AG08396 (cell line): Measurements from ENCODE around the gene AGPAT3.

Source experiments
- DNase-seq: peaks from one replicate; pipeline ENCODE4 v3.0.0; 2012; ENCODE audit warnings: low spot score, mixed read lengths

The AGPAT3 gene

GRCh38 chr21:43938751-43939442 lies 73.9 kb downstream of the AGPAT3 start:
- peak; percentile 85 for DNase-seq

GRCh38 chr21:43939443-43940328 lies 74.7 kb downstream of the AGPAT3 start:
- DNase-seq, result no peak

- no peak for DNase-seq
These were observed 75.5 kb downstream of the AGPAT3 start for GRCh38 chr21:43940329-43941050.

DNA sequence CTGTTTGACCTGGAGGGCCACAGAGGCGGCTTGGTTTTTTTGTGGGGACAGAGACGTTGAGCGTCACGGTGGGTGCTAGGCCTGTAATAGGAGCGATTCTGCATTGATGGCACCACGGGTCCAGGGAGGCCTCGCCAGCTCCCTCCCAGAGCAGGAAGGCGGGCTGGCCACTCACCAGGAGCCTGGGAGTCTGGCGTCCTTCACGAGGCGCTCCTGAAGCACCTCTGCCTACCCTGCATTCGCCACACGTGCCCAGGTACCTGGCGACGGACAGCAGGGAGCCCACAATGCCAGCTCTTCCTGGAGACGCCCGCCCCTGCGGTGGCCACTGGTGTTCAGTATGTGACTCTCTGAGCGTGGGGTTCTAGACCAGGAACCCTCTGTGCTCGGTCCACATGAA lies 77.2 kb downstream of the AGPAT3 start:
- no peak for DNase-seq

- no peak for DNase-seq
These were observed 77.6 kb downstream of the AGPAT3 start for GRCh38 chr21:43942621-43943020.

DNA sequence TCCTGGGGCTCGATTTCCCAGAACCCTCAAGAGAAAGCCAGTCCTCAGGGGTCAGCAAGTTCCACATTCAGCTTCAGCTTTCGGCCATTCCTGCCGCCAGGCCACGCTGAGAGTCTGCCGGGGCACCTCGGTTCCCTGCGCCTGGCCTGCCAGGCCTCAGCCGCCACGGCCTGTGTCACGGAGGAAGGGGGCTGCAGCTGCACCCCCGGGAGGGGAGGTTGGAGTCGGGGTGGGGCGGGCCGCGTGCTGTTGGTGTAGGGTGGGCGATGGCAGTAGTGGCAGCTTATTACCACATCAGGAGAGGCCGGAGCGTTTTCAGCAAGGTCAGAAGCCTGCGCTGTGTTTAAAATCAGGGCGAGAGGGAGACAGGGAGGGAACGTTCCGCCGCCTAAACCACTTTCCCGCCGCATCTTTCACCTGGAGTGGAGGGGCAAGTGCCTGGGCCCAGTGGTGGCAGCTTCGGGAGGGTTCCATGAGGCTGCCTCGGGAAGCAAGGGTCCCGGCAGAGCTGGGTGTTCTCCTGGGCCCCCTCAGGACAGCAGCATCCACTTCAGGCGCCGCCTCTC lies 78.6 kb downstream of the AGPAT3 start:
- DNase-seq, result no peak

DNA sequence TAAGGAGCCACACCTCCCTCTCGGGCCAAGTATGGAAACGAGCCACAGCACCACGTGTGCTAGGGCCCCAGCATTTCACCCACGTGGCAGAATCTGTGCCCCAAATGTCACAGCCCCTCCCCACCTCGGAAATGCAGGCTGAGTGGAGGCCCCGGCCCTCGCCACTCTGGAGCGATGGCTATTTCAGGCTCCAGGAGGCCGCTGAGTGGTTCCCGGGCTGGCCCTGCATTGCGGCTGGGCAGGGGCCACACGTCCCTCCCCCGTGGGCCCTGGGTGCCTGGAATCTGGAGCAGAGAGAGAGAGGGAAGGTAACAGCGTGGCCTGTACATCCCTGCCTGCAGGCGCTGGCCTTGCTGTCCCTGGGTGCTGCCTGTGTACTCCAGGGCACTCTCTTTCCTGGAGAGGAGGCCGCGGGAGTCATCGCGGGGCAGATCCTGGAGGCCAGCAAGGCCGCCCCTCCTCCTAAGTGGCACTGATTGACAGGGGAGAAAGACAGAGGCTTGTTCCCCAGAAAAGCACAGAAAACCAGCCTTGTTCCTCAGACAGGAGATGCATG lies 79.1 kb downstream of the AGPAT3 start:
- DNase-seq, result no peak

GRCh38 chr21:43944757-43945156 lies 79.7 kb downstream of the AGPAT3 start:
- no peak for DNase-seq

DNA sequence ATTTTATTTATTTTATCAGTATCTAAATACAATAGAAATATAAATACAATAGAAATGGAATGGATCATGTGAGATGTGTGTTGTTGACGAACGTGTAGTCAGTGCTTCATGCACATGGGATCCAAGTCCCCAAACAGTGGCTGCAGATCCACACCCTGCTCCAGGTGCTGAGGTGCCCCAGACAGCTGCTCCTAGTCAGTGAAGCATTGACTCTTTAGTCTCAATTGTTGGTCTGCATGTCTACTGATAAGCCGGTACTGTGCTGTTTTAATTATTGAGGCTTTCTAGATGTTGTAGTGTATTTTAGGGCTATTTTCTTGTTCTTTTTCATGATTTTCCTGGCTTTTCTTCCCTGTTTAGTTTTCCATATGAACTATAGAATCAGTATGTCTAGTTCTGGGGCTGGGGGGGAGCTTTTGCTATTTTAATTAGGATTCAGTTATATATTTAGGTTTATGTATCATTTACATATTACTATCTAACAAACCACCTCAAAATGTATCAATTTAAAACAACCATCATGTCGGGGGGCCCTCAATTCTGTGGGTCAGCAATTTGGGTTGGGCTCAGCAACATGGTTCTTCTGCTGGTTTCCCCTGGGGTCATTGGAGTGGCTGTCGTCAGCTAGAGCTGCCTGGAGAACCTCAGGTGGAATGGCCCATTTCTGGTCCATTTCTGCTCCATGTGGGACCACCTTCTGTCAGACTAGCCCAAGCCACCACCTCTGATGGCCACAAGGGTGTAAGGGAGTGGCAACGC lies 83.9 kb downstream of the AGPAT3 start:
- no peak for DNase-seq

GRCh38 chr21:43949499-43950208 lies 84.6 kb downstream of the AGPAT3 start:
- DNase-seq, result no peak

DNA sequence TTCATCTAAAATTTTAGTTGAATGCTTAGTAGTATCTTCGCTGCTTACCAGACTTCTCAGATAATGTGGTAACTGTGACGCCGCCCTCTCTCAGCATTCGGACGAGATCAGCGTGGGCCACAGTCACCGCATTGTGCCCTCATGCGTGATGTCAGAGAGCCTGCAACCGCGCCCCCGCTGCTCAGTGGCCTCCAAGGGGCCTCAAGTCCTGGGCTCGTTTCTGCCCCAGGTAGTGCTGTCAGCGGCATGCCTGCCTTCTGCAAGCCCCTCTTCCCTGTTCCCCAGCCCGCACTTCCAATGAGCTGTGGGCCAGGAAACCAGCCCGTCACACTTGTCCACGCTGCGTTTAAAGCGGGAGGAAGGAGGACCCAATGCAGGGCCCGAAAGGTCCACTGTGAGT lies 85.5 kb downstream of the AGPAT3 start:
- no peak for DNase-seq

GRCh38 chr21:43950936-43951335 lies 85.9 kb downstream of the AGPAT3 start:
- DNase-seq, result no peak

- DNase-seq, result no peak
These were observed 87.1 kb downstream of the AGPAT3 start for GRCh38 chr21:43951911-43952703.

GRCh38 chr21:43953021-43953420 lies 88.0 kb downstream of the AGPAT3 start:
- no peak for DNase-seq

DNA sequence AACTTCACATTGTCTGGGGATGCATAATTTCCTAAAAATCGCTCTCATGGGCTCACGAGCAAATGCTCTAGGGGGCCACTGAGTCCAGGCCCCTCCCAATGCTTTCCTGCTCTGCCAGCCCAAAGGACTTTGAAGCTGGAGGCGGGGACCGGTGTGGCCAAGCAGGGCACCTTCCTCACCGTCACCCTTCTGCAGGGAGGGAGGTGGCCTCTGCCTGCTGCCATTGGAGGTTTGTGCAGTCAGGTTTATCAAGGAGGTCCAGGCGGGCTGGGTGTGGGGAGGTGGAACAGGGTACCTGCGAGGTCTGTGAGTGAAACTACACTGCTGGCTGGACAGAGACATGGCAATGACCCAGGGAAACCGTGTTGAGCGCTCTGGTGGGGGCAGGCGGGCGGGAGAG lies 89.0 kb downstream of the AGPAT3 start:
- DNase-seq, result no peak

- no peak for DNase-seq
These were observed 89.9 kb downstream of the AGPAT3 start for GRCh38 chr21:43954896-43955295.

- DNase-seq, result no peak
These were observed 91.1 kb downstream of the AGPAT3 start for GRCh38 chr21:43956019-43956669.

GRCh38 chr21:43956670-43957035 lies 91.6 kb downstream of the AGPAT3 start:
- DNase-seq, result no peak

DNA sequence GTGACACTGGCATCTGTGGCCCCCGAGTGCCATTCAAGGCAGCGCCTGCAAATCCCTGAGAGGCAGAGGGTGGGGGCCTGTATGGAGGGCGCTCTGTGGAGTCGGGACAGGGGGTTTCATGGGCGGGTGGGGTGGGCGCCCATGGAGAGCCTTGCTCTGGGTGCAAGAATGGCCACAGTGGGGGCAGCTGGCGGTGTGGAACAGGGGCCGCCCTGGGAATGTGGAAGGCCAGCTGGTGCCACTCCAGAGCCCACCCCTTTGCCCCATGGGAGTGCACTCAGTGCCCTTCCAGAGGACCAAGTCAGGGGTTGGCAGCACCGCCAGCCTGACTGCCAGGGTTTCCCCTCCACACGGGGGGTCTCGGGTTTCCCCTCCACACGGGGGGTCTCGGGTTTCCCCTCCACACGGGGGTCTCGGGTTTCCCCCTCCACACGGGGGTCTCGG lies 92.1 kb downstream of the AGPAT3 start:
- no peak for DNase-seq
